Measurements from ENCODE around the gene CTSL. TPM values are rescaled to one million over a fixed set of nuclear protein-coding genes. Genes with fewer than 3 reads are reported as not detected.

Gene CTSL
- total RNA-seq, 1 experiment from 2014 or later: 39.7 TPM

DNA sequence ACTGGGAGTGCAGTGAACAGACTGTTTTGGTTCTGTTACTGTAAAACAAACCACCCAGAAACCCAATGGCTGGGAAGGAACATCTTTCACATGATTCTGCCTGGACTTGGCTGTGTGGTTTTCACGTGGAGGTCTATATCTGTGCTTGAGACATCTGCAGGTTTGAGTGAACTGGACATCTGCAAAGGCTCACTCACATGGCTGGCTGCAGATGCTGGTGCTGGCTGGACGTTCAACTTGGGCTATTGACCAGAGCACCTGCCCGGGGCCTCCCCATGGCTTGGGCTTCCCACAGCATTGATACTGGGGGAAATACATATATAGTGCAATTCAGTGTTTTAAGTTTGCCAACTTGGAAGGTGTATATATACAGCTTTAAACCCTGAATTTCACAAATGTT lies 6.8 kb downstream of the CTSL start (continued):
- TF ChIP-seq, protein P1, sequence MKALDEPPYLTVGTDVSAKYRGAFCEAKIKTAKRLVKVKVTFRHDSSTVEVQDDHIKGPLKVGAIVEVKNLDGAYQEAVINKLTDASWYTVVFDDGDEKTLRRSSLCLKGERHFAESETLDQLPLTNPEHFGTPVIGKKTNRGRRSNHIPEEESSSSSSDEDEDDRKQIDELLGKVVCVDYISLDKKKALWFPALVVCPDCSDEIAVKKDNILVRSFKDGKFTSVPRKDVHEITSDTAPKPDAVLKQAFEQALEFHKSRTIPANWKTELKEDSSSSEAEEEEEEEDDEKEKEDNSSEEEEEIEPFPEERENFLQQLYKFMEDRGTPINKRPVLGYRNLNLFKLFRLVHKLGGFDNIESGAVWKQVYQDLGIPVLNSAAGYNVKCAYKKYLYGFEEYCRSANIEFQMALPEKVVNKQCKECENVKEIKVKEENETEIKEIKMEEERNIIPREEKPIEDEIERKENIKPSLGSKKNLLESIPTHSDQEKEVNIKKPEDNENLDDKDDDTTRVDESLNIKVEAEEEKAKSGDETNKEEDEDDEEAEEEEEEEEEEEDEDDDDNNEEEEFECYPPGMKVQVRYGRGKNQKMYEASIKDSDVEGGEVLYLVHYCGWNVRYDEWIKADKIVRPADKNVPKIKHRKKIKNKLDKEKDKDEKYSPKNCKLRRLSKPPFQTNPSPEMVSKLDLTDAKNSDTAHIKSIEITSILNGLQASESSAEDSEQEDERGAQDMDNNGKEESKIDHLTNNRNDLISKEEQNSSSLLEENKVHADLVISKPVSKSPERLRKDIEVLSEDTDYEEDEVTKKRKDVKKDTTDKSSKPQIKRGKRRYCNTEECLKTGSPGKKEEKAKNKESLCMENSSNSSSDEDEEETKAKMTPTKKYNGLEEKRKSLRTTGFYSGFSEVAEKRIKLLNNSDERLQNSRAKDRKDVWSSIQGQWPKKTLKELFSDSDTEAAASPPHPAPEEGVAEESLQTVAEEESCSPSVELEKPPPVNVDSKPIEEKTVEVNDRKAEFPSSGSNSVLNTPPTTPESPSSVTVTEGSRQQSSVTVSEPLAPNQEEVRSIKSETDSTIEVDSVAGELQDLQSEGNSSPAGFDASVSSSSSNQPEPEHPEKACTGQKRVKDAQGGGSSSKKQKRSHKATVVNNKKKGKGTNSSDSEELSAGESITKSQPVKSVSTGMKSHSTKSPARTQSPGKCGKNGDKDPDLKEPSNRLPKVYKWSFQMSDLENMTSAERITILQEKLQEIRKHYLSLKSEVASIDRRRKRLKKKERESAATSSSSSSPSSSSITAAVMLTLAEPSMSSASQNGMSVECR (CRISPR knock-in tag; IDR thresholded peaks at IDR 0.05; ENCODE audit: borderline replicate concordance): no peak
- TF ChIP-seq ZNF416 (CRISPR knock-in tag; IDR thresholded peaks at IDR 0.05) (no peak), JUN (CRISPR knock-in tag; IDR thresholded peaks at IDR 0.05) (no peak)

DNA sequence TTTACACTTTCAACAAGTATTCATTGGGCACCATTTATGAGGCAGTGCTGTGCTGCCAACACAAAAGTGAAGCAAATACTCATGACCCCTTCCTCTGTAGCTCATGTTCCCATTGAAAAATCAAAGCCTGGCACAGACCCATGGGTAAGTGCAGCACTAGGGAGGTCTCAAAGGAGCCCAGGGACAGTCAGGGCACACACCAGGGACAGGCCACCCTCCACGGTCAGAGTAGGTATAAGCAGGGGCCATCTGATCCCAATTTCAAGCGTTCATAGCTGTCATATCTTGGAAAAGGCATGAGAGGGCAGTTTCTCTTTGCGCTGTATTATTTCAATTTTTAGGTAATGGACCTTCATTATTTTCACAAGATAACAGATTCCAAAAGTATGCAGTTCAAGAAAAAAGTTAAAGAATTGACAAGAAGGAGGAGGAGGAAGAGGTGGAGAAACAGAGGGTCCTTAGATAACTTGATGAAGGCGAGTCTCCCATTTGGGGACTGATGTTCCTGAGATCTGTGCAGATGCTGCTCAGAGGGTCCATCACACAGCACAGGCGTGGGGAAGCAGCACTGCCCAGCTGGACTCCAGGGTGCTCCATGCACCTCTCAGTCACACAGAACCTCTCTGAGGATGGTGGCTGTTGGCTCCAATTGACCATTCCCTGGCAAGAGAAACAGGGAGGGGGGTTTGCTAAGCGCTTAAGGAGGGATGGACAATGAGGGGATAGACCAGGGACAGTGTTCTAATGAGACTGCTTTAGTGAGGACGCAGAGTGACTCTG lies 7.5 kb downstream of the CTSL start:
- ATAC-seq (no peak), DNase-seq (ENCODE audit: low spot score) (no peak)
- 0 out of 2 replicates have a peak, but pooled peaks cover 8% of the 10 kb centered on the region for H3K4me1 Mint-ChIP-seq
- ChIA-PET POLR2A (no interaction called here), CTCF (no interaction called here)
- no peak overlapping the region for H3K27ac Mint-ChIP-seq
- TF ChIP-seq, protein P2, sequence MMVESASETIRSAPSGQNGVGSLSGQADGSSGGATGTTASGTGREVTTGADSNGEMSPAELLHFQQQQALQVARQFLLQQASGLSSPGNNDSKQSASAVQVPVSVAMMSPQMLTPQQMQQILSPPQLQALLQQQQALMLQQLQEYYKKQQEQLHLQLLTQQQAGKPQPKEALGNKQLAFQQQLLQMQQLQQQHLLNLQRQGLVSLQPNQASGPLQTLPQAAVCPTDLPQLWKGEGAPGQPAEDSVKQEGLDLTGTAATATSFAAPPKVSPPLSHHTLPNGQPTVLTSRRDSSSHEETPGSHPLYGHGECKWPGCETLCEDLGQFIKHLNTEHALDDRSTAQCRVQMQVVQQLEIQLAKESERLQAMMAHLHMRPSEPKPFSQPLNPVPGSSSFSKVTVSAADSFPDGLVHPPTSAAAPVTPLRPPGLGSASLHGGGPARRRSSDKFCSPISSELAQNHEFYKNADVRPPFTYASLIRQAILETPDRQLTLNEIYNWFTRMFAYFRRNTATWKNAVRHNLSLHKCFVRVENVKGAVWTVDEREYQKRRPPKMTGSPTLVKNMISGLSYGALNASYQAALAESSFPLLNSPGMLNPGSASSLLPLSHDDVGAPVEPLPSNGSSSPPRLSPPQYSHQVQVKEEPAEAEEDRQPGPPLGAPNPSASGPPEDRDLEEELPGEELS (CRISPR knock-in tag; IDR thresholded peaks at IDR 0.05): no peak
- TF ChIP-seq GTF2I (CRISPR knock-in tag; conservative IDR thresholded peaks at IDR 0.05) (no peak), NFYB (CRISPR knock-in tag; conservative IDR thresholded peaks at IDR 0.05; ENCODE audit: low read depth) (no peak)
- peaks cover 9% of the 10 kb centered on the region for H3K9me3 Mint-ChIP-seq
- peaks cover 5% of the 10 kb centered on the region for H3K36me3 Mint-ChIP-seq
- H3K4me3 Mint-ChIP-seq: no peak overlapping the region
- H3K27me3 Mint-ChIP-seq (ENCODE audit: low read depth): no peaks in the 10 kb centered on the region

DNA sequence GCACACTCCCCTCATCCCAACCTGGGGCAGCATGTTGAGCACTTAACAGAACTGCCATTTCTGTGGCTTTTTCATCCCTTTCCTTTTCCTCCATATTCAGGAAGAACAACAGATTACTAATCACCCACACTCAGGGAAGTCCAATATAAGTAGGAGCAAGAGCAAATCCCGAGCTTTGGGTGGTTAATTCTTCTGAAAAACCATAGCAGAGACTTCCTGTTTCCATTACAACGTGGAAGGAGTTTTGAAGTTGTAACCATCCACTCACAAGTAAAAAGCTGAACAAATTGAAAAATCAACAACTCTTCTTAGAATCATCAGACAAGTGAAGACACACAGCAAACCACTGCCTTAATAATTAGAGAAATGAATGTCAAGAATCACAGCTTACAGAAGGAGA lies 8.2 kb downstream of the CTSL start:
- CTCF ChIA-PET: interaction anchor here (1.5 to 1.9 kb wide), 2 partner anchors 8 to 79 kb away, joined by 4 to 5 read pairs; partner anchors contain the start of gene CTSL

DNA sequence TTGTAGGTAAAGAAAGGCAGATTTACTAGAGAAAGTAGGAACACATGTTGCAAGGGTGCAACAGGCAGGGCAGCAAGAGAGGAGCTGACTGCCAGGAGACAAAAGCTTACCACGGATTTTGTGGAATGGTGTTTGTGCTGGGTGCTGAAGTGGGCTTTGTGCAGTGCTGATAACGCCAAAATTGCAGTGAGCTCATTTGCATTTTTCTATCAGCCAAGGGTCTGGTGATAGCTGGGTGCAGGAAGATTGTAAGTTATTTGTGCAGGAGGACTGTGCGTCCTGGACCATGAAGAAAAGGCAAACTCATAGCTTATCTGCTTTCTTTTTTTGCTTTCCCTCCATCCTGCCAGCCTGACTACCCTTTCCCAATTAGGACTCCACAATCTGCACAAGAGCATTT lies 13.6 kb downstream of the CTSL start:
- Mint-ChIP-seq H3K4me1 (no peaks in the 10 kb centered on the region), H3K9me3 (peaks cover 42% of the 10 kb centered on the region), H3K27me3 (ENCODE audit: low read depth) (no peaks in the 10 kb centered on the region; the same call in none of the 2 replicates), H3K36me3 (peaks cover 20% of the 10 kb centered on the region), H3K27ac (no peak overlapping the region), H3K4me3 (no peak overlapping the region)
- CTCF ChIA-PET: no interaction called here
- no peak for DNase-seq (ENCODE audit: low spot score)
- POLR2A ChIA-PET: no interaction called here
- no peak for ATAC-seq
- TF ChIP-seq RORB (CRISPR knock-in tag; IDR thresholded peaks at IDR 0.05) (no peak), GTF2I (CRISPR knock-in tag; conservative IDR thresholded peaks at IDR 0.05) (no peak), FOXK1 (CRISPR knock-in tag; IDR thresholded peaks at IDR 0.05) (no peak)
- TF ChIP-seq, protein P3, sequence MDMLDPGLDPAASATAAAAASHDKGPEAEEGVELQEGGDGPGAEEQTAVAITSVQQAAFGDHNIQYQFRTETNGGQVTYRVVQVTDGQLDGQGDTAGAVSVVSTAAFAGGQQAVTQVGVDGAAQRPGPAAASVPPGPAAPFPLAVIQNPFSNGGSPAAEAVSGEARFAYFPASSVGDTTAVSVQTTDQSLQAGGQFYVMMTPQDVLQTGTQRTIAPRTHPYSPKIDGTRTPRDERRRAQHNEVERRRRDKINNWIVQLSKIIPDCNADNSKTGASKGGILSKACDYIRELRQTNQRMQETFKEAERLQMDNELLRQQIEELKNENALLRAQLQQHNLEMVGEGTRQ (CRISPR knock-in tag; IDR thresholded peaks at IDR 0.05): no peak
- TF ChIP-seq, protein P4, sequence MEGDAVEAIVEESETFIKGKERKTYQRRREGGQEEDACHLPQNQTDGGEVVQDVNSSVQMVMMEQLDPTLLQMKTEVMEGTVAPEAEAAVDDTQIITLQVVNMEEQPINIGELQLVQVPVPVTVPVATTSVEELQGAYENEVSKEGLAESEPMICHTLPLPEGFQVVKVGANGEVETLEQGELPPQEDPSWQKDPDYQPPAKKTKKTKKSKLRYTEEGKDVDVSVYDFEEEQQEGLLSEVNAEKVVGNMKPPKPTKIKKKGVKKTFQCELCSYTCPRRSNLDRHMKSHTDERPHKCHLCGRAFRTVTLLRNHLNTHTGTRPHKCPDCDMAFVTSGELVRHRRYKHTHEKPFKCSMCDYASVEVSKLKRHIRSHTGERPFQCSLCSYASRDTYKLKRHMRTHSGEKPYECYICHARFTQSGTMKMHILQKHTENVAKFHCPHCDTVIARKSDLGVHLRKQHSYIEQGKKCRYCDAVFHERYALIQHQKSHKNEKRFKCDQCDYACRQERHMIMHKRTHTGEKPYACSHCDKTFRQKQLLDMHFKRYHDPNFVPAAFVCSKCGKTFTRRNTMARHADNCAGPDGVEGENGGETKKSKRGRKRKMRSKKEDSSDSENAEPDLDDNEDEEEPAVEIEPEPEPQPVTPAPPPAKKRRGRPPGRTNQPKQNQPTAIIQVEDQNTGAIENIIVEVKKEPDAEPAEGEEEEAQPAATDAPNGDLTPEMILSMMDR (IDR thresholded peaks at IDR 0.05): no peak
- TF ChIP-seq, protein P5, sequence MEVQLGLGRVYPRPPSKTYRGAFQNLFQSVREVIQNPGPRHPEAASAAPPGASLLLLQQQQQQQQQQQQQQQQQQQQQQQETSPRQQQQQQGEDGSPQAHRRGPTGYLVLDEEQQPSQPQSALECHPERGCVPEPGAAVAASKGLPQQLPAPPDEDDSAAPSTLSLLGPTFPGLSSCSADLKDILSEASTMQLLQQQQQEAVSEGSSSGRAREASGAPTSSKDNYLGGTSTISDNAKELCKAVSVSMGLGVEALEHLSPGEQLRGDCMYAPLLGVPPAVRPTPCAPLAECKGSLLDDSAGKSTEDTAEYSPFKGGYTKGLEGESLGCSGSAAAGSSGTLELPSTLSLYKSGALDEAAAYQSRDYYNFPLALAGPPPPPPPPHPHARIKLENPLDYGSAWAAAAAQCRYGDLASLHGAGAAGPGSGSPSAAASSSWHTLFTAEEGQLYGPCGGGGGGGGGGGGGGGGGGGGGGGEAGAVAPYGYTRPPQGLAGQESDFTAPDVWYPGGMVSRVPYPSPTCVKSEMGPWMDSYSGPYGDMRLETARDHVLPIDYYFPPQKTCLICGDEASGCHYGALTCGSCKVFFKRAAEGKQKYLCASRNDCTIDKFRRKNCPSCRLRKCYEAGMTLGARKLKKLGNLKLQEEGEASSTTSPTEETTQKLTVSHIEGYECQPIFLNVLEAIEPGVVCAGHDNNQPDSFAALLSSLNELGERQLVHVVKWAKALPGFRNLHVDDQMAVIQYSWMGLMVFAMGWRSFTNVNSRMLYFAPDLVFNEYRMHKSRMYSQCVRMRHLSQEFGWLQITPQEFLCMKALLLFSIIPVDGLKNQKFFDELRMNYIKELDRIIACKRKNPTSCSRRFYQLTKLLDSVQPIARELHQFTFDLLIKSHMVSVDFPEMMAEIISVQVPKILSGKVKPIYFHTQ (CRISPR knock-in tag; IDR thresholded peaks at IDR 0.05): no peak

More for the DNA sequence above, 8.2 kb downstream of the CTSL start:
- H3K27ac Mint-ChIP-seq: no peak overlapping the region
- POLR2A ChIA-PET: no interaction called here
- peaks cover 11% of the 10 kb centered on the region for H3K9me3 Mint-ChIP-seq
- no peak overlapping the region for H3K4me3 Mint-ChIP-seq
- ATAC-seq (no peak), DNase-seq (ENCODE audit: low spot score) (no peak)
- TF ChIP-seq ETV6 (CRISPR knock-in tag; IDR thresholded peaks at IDR 0.05) (no peak), ATF1 (CRISPR knock-in tag; IDR thresholded peaks at IDR 0.05) (no peak), SOX15 (CRISPR knock-in tag; IDR thresholded peaks at IDR 0.05) (no peak), HMGA2 (CRISPR knock-in tag; IDR thresholded peaks at IDR 0.05) (no peak), ZNF671 (CRISPR knock-in tag; IDR thresholded peaks at IDR 0.05) (no peak), IRF2 (CRISPR knock-in tag; IDR thresholded peaks at IDR 0.05; ENCODE audit: borderline replicate concordance, low read depth) (no peak), CBFB (CRISPR knock-in tag; IDR thresholded peaks at IDR 0.05; ENCODE audit: low read depth) (no peak), KAT7 (CRISPR knock-in tag; IDR thresholded peaks at IDR 0.05; ENCODE audit: borderline replicate concordance) (no peak)
- TF ChIP-seq, protein P6, sequence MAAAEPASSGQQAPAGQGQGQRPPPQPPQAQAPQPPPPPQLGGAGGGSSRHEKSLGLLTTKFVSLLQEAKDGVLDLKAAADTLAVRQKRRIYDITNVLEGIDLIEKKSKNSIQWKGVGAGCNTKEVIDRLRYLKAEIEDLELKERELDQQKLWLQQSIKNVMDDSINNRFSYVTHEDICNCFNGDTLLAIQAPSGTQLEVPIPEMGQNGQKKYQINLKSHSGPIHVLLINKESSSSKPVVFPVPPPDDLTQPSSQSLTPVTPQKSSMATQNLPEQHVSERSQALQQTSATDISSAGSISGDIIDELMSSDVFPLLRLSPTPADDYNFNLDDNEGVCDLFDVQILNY (CRISPR knock-in tag; IDR thresholded peaks at IDR 0.05): no peak
- TF ChIP-seq, protein P7, sequence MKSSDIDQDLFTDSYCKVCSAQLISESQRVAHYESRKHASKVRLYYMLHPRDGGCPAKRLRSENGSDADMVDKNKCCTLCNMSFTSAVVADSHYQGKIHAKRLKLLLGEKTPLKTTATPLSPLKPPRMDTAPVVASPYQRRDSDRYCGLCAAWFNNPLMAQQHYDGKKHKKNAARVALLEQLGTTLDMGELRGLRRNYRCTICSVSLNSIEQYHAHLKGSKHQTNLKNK (CRISPR knock-in tag; IDR thresholded peaks at IDR 0.05): no peak
- H3K4me1 Mint-ChIP-seq: 0 out of 2 replicates have a peak, but pooled peaks cover 4% of the 10 kb centered on the region
- H3K27me3 Mint-ChIP-seq (ENCODE audit: low read depth): no peaks in the 10 kb centered on the region
- peaks cover 7% of the 10 kb centered on the region for H3K36me3 Mint-ChIP-seq

All from WTC11 (cell line).